Measurements from ENCODE around the gene IL4.
"Not testable (repeated sequence)": the region's sequence is repeated elsewhere in the genome, so short reads cannot be mapped to it uniquely, and the experiment has no call there.

Gene IL4

DNA sequence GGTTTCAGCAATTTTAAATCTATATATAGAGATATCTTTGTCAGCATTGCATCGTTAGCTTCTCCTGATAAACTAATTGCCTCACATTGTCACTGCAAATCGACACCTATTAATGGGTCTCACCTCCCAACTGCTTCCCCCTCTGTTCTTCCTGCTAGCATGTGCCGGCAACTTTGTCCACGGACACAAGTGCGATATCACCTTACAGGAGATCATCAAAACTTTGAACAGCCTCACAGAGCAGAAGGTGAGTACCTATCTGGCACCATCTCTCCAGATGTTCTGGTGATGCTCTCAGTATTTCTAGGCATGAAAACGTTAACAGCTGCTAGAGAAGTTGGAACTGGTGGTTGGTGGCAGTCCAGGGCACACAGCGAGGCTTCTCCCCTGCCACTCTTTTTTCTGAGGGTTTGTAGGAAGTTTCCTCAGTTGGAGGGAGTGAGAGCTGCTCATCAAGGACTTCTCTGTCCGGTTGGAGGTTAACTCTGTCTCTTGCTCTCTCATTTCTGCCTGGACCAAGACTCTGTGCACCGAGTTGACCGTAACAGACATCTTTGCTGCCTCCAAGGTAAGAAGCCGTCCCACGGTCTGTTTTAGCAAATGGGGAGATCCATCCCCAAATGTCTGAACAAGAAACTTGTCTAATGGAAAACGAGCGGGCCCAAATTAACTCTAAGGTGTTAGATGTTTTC is at the start of gene IL4:
TSS of gene IL4 (plus strand) at position 51 of the 692 bp plus-strand sequence. CDS start at position 113, 62 bp downstream.
- DNase-seq = no peak

DNA sequence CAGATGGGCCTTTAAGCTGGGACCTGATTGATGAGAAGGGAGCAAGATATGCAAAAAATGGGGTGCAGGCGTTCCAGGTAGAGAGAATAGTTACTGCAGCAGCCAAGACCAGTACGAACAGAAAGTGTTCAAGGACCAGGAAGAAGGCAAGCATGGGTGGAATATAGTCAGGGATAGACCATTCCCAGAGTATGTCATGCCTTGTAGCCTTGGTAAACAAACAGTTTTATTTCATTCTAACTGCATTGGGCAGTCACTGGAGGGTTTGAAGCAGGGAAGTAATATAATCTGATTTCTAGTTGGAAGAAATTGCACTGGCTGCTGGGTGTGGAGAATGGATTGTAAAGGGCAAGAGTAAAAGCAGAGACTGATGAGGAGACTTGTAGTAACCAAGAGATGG is 46.3 kb upstream of the IL4 start:
- no peak for DNase-seq

DNA sequence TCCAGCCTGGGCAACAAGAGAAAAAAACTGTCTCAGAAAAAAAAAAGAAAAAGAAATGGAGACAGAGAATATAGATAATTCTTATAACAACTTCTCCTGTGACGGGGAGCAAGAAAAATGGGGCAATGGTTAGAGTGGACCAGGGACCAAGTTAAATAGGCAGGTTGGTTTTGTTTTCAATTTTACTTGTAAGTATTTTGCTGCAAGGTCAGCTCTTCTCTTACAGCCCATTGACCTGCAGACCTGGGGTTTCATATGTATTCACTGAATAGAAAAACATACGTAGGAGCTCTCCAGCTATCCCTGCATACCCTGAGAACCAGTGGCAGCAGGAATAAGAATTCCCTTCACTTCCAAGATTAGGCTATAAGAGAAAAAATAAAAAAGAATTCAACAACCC is 45.0 kb upstream of the IL4 start:
- no peak for DNase-seq

DNA sequence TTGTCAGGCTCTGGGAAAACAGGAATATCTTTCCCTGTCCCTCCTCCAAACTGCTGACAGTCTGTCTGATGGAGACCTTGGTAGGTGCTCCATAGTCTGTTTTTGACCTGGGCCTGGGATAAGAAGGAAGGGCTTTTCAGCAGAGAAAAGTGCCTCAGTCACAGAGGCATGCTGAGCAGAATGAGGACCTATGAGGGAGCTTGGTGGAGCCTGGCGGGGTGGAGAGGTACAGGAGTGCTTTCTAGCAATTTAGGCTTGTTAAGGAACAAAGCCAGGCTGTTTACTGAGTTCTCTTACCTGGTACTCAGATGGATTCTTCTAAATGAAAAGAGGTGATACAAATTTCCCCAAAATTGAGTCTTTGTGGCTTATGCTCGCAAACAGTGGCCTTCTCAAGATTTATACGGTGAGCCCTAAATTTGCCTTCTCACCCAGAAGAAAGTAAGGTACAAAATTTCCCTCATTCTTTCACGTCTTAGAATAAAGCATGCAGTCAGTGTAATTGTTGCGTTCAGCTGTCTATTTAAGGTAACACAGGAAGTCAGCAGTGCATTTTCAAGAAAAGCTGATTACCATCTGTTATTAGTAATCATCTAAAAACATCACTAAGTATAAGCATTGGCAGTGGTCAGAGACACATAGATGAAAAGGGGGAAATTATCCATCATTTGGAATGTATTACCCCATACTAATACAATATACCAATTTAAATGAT is 44.4 kb upstream of the IL4 start:
- DNase-seq = no peak

DNA sequence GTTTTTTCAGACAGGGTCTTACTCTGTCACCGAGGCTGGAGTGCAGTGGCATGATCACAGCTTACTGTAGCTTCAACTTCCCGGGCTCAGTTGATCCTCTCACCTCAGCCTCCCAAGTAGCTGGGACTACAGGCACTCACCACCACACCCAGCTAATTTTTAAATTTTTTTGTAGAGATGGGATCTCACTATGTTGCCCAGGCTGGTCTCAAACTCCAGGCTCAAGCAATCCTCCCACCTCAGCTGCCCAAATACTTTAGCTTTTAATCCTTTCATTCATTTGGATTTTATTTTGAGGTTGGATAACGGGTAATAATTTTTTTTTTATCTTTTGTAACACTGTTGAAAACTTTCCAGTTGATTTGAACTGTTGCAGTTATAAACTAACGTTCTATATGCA is 40.2 kb upstream of the IL4 start:
- DNase-seq = not testable (repeated sequence)

DNA sequence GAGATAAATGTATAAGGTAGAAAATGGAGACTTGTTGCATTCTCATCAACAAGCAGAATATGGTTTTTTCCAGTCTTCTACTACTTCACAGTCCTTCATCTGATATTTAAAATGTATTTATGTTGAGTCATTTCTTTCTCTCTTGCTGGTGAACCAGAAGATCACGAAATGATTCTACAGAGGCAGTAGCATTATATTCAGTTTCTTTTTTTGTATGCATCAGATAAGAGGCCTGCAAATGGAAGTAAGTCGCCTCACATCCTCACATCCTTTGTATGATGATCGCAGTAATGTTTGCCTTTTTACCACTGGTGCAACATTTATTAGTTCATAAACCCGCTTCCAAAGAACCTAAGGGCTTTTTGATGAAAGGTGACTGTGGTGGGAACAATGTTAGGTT is 37.9 kb upstream of the IL4 start:
- no peak for DNase-seq

DNA sequence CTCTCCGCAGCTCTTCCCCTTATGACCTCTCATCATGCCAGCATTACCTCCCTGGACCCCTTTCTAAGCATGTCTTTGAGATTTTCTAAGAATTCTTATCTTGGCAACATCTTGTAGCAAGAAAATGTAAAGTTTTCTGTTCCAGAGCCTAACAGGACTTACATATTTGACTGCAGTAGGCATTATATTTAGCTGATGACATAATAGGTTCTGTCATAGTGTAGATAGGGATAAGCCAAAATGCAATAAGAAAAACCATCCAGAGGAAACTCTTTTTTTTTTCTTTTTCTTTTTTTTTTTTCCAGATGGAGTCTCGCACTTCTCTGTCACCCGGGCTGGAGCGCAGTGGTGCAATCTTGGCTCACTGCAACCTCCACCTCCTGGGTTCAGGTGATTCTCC is 36.5 kb upstream of the IL4 start:
- DNase-seq = no peak

DNA sequence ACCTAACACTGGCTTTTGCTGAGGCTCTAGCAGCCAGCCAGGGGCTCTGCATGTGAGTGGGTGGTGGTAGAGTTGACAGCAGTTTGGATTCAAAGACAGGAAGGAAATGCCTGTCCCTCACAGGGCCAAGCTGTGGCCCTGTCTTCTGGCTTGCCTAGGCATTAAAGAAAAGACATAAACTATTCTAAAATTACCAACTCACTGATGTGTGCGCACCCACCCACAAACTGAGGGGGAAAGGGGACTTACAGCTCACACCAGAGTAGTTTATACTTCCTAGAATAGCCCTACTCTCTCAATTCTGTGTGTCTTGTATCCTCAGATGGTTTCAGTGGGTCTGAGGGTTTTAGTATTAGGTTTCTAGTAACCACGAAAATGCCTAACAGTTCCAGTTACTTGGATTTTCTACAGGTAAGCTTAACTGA is 34.1 kb upstream of the IL4 start:
- no peak for DNase-seq

DNA sequence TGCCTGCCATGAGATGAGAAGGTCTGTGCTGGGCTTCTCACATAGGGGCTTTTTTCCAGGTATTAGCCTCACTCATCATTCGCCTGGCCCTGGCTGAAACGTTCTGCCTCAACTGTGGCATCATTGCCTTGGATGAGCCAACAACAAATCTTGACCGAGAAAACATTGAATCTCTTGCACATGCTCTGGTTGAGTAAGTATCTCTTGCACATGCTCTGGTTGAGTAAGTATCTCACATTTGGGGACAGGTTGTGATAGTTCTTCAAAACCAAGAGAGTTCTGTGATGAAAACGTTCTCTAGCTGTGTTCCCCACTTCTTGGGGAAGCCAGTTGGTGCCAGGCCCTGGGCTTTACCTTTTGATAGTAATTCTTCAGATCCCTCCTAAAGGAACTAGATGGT is 33.2 kb upstream of the IL4 start:
- DNase-seq = no peak

DNA sequence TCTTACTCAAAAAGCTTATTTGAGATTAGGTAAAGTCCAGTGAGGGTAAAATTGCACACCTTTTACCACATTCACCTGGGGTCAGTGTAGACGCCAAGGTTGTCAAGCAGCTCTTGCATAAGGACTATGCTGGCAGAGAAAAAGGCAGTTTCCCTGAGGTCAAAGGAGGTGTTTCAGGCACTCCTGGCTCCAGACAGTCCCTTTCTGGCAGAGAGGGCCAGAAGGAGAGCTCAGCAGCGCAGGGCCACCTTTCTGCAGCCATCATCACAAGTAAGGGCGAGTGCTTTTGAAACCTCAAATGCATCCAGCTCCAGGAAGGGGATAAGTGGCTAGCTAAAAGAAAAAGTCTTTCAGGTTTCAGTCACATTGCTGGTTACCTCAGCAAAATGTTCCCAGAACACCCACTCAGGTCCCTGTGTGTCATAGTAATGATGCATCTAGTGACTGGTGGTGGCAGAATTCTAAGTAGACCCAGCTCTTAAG is 32.5 kb upstream of the IL4 start:
- peak; percentile 58 for DNase-seq

DNA sequence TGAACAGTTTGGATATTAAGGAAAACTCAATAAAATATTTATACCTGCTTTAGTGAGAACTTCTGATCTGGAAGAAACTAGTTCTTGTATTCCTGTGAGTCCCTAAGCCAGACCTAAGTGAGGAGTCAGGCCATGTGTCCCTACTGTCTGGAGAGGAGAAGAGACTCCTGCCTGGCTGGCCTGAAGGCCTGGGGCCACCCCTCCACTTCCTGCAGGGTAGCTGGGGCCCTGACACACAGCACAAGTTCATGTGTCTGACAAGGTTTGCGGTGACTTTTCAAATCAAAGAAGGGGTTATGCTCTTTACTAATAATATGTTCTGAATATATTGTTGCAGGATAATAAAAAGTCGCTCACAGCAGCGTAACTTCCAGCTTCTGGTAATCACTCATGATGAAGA is 31.9 kb upstream of the IL4 start:
- DNase-seq = no peak

DNA sequence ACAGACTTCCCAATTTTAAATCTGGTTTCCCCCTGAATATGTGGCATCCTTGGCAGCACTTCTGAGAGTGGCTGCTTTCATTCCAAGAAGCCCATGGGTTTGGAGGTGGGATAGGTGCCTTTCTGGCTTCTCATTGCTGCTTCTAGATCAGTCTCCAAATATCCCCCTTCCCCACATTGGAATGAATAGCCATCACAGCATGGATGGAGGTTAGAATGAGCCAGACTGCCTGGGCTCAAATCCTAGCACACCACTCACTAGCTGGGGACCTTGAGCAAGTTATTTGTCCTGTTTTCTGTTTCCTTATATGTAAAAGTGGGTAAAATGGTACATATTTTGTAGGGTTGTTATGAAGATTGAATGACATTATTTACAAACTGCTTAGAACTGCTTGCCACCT is 29.6 kb upstream of the IL4 start:
- DNase-seq = no peak

DNA sequence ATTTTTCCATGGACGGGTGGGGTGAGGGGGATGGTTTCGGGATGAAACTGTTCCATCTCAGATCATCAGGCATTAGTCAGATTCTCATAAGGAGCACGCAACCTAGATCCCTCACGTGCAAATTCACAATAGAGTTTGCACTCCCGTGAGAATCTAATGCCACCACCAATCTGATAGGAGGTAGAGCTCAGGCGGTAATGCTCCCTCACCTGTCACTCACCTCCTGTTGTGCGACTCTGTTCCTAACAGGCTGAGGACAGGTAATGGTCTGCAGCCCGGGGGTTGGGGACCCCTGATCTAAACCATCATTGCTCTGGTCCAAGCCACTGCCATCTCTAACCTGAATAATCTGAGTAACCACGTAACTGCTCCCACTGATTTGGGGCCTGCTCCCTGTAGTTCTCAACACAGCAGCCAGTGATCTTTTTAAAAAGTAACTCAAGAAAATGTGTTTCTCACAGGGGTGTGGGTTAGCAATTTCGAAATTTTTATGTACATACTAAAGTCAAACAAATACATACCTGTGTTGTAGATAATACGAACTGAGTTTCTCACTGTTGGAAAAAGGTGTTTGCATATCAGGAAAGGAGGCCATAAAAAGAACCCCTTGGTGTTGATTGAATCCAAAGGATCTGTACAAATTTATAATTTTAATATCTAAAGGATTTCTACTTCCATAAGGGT is 27.1 kb upstream of the IL4 start:
- no peak for DNase-seq

DNA sequence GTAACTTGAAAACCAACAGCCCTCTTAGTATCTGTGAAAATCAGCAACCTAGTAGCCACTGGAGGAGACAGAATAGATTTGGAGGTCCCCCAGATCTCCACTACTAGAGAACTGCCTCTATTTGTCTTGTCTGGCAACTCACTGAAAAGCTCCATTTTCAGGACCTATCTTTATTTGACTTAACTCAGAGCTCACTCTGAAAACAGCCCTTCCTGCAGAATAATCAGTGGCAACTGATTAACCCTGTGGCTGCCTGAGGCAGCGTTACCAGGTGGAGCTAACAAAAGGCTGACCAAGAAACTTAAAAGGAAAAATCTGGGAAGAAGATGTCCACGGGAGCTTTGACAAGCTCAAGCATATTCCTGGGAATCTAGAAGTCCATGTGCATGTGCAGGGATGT is 26.3 kb upstream of the IL4 start:
- no peak for DNase-seq

DNA sequence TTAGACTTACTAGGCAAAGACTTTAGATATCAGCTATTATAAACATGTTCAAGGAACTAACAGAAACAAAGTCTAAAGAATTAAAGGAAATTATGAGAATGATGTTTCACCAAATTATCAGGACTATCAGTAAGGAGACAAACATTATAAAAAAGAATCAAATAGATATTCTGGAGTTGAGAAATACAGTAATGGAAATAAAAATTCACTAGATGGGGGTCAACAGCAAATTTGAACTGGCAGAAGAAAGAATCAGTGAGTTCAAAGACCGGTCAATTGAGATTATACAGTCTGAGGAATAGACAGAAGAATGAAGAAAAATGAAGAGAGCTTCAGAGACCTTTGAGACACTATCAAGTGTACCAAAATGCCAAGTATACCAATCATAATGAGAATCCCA is 25.4 kb upstream of the IL4 start:
- DNase-seq = no peak

DNA sequence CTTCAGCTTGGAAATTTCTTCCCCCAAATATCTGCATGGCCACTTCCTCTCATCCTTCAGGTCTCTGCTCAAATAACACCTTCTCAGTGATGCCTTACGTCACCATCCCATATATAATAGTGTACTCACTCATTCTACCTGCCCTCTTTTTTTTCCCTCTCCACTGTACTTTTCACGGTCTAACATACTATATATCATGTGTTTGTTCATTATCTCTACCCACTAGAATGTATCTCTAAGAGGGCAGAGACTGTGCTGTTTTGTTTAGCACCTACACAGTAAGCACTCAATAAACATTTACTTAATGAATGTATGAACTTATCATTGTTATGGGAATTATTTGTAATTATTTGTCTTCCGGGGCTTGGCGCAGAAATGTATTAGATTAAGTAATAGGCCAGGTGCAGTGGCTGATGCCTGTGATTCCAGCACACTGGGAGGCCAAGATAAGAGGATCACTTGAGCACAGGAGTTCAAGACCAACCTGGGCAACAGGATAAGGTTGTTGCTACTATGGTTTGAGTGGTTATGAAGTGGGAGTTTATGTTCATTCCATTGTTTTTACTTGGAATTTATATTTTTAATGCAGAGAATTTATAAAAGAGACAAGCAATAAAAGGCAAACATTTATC is 21.8 kb upstream of the IL4 start:
- no peak for DNase-seq

DNA sequence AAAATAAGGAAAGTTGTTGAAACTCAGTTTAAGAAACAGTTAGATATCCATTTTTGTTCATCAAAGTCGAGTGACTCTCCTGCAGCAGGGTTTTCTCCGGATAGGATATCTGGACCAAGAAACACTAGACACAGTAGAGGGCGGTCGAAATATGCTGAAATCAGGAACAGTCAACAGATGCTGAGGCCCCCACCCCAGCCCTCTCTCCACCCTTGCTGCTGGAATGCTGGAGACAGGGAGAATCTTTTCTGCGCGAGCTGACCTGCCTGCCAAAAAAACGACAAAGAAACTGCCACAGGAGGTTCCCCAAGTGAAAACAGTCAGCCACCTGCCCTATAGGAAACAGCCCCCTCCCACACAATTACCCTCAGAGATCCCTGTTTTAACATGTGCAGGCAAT is 20.1 kb upstream of the IL4 start:
- no peak for DNase-seq

DNA sequence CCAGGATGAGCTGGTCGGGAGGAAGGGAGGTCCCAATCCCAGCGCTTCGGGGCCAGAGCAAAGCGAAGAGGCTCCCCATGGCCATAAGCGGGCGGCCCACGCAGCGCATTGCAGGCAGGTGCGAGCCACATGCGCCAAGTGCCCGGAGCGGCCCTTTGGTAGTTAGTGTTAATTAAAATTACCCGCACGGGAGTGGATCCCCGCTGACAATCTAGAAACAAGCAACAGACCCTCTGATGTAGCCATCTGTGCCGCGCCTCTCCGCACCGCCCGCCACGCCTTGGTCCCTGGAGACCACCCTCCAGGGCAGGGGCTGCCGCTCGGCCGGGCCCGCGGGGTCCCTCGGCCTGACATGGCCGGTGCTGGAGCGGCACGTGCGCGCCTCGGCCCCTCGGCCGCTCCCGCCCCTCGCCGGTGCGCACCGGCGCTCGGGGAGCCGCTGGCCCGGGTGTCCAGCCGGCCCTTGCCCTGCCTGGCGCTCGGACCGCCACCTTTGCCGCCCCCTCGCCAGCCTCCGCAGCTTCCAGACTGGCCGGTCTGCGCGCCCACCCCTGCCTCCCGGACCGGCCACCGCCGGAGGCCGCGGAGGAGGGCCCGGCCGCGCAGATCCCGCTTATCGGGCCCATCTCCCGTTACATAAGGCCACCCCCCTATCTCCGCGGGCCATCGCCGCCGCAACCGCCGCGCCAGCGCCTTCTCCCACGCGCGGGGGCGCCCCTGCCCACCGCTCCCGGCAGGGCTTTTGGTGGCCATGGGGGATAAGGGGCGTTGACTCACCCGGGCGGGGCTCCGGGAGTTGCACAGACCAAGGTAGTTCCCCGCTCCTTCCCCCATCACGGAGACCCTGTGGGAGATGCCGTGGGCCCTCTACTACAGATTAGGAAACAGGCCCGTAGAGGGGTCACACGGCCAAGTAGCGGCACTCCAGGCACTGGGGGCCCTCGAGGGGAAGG is 17.7 kb upstream of the IL4 start:
- peak; percentile 42 for DNase-seq

DNA sequence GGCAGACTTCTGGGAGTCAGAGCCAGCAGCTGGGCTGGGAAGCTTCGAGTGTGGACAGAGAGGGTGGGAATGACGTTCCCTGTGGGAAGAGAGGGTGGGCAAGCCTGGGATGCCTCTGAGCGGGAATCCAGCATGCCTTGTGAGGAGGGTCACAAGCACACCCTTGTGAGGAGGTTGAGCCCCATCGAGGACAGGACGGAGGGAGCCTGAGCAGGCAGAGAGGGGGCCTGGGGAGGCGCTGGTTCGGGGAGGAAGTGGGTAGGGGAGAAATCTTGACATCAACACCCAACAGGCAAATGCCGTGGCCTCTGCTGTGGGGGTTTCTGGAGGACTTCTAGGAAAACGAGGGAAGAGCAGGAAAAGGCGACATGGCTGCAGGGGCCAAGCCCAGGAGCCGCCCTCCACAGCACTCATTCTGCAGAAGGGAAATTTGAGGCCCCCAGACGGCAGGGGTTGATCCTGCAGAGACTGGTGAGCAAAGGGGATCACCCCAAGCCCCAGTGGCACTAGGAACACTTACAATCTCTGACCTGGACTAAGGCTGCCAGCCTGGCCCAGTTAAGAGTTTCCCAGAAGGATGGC is 16.9 kb upstream of the IL4 start:
- DNase-seq = no peak

DNA sequence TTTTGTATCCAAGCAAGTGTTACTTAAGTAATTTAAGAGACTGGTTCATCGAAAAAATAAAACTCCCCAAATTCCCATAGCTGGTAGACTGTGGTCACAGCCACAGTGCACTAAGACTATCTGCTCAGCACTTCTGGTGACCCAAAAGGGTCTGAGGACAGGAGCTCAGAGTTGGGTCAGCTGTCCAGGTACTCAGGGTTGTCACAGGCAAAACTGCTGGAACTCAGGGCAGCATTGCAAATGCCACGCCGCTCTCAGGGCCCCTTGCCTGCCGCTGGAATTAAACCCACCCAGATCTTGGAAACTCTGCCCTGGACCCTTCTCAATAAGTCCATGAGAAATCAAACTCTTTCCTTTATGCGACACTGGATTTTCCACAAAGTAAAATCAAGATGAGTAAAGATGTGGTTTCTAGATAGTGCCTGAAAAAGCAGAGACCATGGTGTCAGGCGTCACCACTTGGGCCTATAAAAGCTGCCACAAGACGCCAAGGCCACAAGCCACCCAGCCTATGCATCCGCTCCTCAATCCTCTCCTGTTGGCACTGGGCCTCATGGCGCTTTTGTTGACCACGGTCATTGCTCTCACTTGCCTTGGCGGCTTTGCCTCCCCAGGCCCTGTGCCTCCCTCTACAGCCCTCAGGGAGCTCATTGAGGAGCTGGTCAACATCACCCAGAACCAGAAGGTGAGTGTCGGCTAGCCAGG is 16.0 kb upstream of the IL4 start, which contains the start of gene IL13:
TSS of gene IL13 (plus strand) at position 498 of the 705 bp plus-strand sequence. CDS start at position 512, 14 bp downstream.
- DNase-seq = no peak

Data from stimulated activated CD4-positive, alpha-beta T cell treated with anti-CD3 and anti-CD28 coated beads, Interleukin-1b, Interleukin-23, amount 100 ng/mL, for 48 hours (primary cell).